NCI-H2081 treated with DMSO at 0.1 percent for 48 hours (cell line): ENCODE data around the gene SLC13A4.
"Not testable (repeated sequence)": the region's sequence is repeated elsewhere in the genome, so short reads cannot be mapped to it uniquely, and the experiment has no call there.

Source experiments
- DNase-seq: peaks from one replicate; lab custom pipeline; 2025; lab: John Stamatoyannopoulos, UW

SLC13A4 gene

DNA sequence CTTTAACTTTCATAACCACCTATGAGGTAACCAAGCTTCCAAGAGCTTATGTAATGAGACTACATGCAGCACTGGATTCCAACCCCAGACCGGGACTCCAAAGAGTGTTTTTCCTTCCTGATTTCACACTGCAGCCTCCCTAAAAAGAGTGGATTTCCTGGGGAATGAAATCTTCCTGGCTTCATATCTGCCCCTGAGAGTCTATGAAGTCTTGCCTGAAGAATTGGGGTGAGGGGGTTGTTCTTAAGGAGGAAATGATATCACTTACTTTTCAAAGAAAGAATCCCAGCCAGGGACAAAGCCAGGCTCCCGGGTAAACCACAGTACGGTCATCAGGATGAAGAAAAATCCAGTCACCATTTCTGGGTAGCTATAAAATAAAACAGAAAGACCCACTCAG is 35.9 kb downstream of the SLC13A4 start:
- no peak for DNase-seq

DNA sequence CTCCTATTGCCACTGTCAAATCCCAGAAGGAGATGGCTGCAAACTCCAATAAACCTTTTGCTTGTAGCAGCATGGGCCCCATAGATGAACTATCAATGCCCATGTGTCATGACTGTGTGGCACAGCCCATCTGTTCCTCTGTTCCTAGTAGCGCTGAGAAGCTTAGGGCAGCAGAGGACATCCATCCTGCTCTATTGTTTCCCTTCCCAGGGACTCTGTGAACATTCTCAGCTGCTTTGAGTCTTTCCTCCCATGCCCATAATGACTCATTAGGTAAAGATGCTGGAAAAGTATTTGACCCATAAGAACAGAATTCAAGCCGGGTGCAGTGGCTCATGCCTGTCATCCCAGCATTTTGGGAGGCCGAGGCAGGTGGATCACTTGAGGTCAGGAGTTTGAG is 37.4 kb downstream of the SLC13A4 start:
- no peak for DNase-seq

- no peak for DNase-seq
Observed at GRCh38 chr7:135687466-135687865, 40.5 kb downstream of the SLC13A4 start.

GRCh38 chr7:135685306-135686084 is 42.5 kb downstream of the SLC13A4 start:
- DNase-seq = no peak

DNA sequence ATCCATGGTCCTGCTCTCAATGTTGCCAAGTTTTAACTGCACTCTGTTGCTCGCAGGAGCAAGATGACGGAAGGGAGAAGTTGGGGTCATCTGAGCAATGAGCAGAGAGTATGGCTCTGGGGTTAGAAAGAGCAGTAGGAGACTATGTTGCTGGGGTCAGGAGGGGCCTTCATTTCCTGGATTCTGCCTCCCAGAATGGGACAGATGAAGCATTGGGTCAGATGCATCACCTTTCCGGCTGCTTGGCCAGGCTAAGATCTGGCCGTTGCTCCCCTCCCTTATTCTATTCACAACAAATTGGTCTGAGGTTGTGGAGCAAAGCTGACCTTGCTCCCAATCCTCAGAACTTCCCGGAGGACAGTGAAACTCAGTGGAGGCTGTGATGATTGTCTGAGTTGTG is 43.3 kb downstream of the SLC13A4 start:
- DNase-seq = no peak

GRCh38 chr7:135684136-135684535 is 43.9 kb downstream of the SLC13A4 start:
- DNase-seq = no peak

- DNase-seq = no peak
Observed at GRCh38 chr7:135683609-135684008, 44.4 kb downstream of the SLC13A4 start.

GRCh38 chr7:135682191-135682590 is 45.8 kb downstream of the SLC13A4 start:
- DNase-seq = no peak

GRCh38 chr7:135681762-135682161 is 46.2 kb downstream of the SLC13A4 start:
- DNase-seq = no peak

GRCh38 chr7:135678612-135679575 is 49.1 kb downstream of the SLC13A4 start:
- DNase-seq = peak; percentile 61

- DNase-seq = no peak
Observed at GRCh38 chr7:135673360-135673706, 54.7 kb downstream of the SLC13A4 start.

- peak; percentile 43 for DNase-seq
Observed at GRCh38 chr7:135672560-135673359, 55.2 kb downstream of the SLC13A4 start.

GRCh38 chr7:135670179-135670578 is 57.8 kb downstream of the SLC13A4 start:
- DNase-seq = no peak

- DNase-seq = no peak
Observed at GRCh38 chr7:135669774-135670173, 58.2 kb downstream of the SLC13A4 start.

DNA sequence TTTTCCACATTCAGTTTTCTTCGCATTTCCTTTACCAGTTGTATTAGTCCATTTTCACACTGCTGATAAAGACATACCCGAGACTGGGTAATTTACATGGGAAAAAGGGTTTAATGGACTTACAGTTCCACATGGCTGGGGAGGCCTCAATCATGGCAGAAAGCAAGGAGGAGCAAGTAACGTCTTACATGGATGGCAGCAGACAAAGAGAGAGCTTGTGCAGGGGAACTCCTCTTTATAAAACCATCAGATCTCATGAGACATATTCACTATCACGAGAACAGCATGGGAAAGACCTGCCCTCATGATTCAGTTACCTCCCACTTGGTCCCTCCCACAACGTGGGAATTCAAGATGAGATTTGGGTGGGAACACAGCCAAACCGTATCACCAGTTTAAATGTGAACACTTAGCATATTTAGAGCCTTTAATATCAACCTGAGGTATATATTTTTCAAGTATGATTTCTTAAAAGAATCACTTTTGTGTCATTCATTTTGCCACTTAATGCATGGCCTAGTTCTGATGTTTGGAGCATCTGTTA is 59.1 kb downstream of the SLC13A4 start:
- not testable (repeated sequence) for DNase-seq

DNA sequence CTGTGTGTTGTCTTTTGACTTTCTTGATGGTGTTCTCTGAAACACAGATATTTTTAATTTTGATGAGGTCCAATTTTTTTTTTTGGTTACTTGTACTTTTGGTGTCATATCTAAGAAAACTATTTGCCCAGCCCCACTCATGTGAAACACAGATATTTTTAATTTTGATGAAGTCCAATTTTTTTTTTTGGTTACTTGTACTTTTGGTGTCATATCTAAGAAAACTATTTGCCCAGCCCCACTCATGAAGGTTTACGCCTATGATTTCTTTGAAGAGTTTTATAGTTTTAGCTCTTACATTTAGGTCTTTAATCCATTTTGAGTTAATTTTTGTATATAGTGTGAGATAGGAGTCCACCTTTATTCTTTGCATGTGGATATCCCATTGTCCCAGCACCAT is 60.4 kb downstream of the SLC13A4 start:
- not testable (repeated sequence) for DNase-seq

- DNase-seq = no peak
Observed at GRCh38 chr7:135666846-135667245, 61.1 kb downstream of the SLC13A4 start.

GRCh38 chr7:135666156-135666555 is 61.8 kb downstream of the SLC13A4 start:
- no peak for DNase-seq

- no peak for DNase-seq
Observed at GRCh38 chr7:135665042-135665441, 62.9 kb downstream of the SLC13A4 start.

DNA sequence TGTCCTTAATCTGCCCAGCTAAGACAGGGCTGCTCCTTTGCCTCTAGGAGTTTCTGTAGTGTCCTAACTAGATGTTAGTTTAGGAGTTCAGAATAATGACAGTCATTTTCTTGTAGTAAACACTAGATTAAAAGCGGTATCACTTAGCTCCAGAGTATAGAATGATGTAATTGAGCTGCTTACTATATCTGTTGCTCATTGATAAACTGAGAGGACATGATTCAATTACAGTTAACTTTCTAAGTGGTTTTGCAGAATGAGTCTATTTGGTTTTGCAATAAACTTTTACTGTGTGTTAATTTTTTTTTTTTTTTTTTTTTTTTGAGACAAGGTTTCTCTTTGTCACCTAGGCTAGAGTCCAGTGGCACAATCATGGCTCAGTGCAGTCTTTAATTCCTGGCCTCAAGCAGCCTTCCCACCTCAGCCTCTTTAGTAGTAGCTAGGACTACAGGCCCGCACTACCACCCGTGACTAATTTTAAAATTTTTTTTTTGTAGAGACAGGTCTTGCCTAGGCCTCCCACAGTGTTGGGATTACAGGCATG is 63.9 kb downstream of the SLC13A4 start:
- no peak for DNase-seq

- DNase-seq = peak; percentile 75
Observed at GRCh38 chr7:135662373-135663114, 65.4 kb downstream of the SLC13A4 start, which contains the start of gene STMP1. TSS of gene STMP1 (plus strand) at chr7:135662514.
